ENCODE data around the gene CFAP61.

- TF ChIP-seq, protein P1, sequence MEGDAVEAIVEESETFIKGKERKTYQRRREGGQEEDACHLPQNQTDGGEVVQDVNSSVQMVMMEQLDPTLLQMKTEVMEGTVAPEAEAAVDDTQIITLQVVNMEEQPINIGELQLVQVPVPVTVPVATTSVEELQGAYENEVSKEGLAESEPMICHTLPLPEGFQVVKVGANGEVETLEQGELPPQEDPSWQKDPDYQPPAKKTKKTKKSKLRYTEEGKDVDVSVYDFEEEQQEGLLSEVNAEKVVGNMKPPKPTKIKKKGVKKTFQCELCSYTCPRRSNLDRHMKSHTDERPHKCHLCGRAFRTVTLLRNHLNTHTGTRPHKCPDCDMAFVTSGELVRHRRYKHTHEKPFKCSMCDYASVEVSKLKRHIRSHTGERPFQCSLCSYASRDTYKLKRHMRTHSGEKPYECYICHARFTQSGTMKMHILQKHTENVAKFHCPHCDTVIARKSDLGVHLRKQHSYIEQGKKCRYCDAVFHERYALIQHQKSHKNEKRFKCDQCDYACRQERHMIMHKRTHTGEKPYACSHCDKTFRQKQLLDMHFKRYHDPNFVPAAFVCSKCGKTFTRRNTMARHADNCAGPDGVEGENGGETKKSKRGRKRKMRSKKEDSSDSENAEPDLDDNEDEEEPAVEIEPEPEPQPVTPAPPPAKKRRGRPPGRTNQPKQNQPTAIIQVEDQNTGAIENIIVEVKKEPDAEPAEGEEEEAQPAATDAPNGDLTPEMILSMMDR (conservative IDR thresholded peaks at IDR 0.05; ENCODE audit: low read depth, low read length) = no peak
- TF ChIP-seq EZH2phosphoT487 (IDR thresholded peaks at IDR 0.05; ENCODE audit: borderline replicate concordance, low read length) (no peak), EZH2 (IDR thresholded peaks at IDR 0.05; ENCODE audit: low read length, unreplicated experiment) (no peak)
Measured at GRCh38 chr20:20359628-20360027, 307.3 kb downstream of the CFAP61 start.
